IPS DF 4.7 (cell line): ENCODE results near the gene FRAS1.
"Not testable (repeated sequence)": the region's sequence is repeated elsewhere in the genome, so short reads cannot be mapped to it uniquely, and the experiment has no call there.

Experiments
- DNase-seq: peaks from one replicate; pipeline ENCODE4 v3.0.0-alpha.2; 2013; ENCODE audit warnings: low spot score; ENCODE audit errors: extremely low read depth

FRAS1 gene

GRCh38 chr4:78543424-78544125 lies 486.5 kb downstream of the FRAS1 start:
- DNase-seq = no peak

- DNase-seq = no peak
Observed at GRCh38 chr4:78544678-78545077, 487.6 kb downstream of the FRAS1 start.

- no peak for DNase-seq
Observed at GRCh38 chr4:78545275-78546246, 488.4 kb downstream of the FRAS1 start.

- not testable (repeated sequence) for DNase-seq
Observed at GRCh38 chr4:78547899-78548298, 490.8 kb downstream of the FRAS1 start.

GRCh38 chr4:78548889-78549288 lies 491.8 kb downstream of the FRAS1 start:
- DNase-seq = not testable (repeated sequence)

- no peak for DNase-seq
Observed at GRCh38 chr4:78551420-78552351, 494.6 kb downstream of the FRAS1 start, which contains the start of gene ANXA3. ANXA3 (plus strand) TSS chr4:78551770; CDS start chr4:78554474, 2,704 bp downstream.

GRCh38 chr4:78552389-78553042 lies 495.4 kb downstream of the FRAS1 start:
- no peak for DNase-seq

GRCh38 chr4:78553043-78553396 lies 495.9 kb downstream of the FRAS1 start:
- no peak for DNase-seq

- no peak for DNase-seq
Observed at GRCh38 chr4:78553529-78554060, 496.5 kb downstream of the FRAS1 start.

GRCh38 chr4:78556665-78557064 lies 499.5 kb downstream of the FRAS1 start:
- DNase-seq = no peak

- no peak for DNase-seq
Observed at GRCh38 chr4:78557841-78558240, 500.7 kb downstream of the FRAS1 start.

GRCh38 chr4:78558410-78558809 lies 501.3 kb downstream of the FRAS1 start:
- DNase-seq = no peak

- DNase-seq = no peak
Observed at GRCh38 chr4:78560296-78560963, 503.3 kb downstream of the FRAS1 start.

- DNase-seq = no peak
Observed at GRCh38 chr4:78561677-78562076, 504.6 kb downstream of the FRAS1 start.

GRCh38 chr4:78562687-78563086 lies 505.6 kb downstream of the FRAS1 start:
- DNase-seq = no peak

GRCh38 chr4:78565971-78566372 lies 508.8 kb downstream of the FRAS1 start:
- no peak for DNase-seq

GRCh38 chr4:78566834-78567499 lies 509.8 kb downstream of the FRAS1 start:
- no peak for DNase-seq

- DNase-seq = no peak
Observed at GRCh38 chr4:78567500-78568060, 510.5 kb downstream of the FRAS1 start.
